ACC112 (cell line): Measurements from ENCODE around the gene TUBB1.

Experiments
- H2AFZ ChIP-seq: fragments of 200-600 bp; sonication (generic); one replicate; pipeline ENCODE4 v1.6.0; 2017; ENCODE audit warnings: antibody characterized with exemption, low read length; ENCODE audit not compliant: unreplicated experiment
- H3K27ac ChIP-seq: fragments of 200-600 bp; sonication (generic); 2 replicates; pipeline ENCODE4 v1.5.1; 2014; ENCODE audit warnings: low read depth, mild to moderate bottlenecking, antibody characterized with exemption, low read length, moderate library complexity
- H3K27me3 ChIP-seq: fragments of 200-600 bp; sonication (generic); 2 replicates; pipeline ENCODE4 v1.6.1; 2014; ENCODE audit warnings: mild to moderate bottlenecking, antibody characterized with exemption, low read length, moderate library complexity, mixed read lengths; ENCODE audit not compliant: insufficient read depth
- H3K36me3 ChIP-seq: fragments of 200-600 bp; sonication (generic); 2 replicates; pipeline ENCODE4 v1.6.1; 2016; ENCODE audit warnings: mild to moderate bottlenecking, antibody characterized with exemption, low read length, moderate library complexity, mixed read lengths; ENCODE audit not compliant: insufficient read depth
- H3K4me1 ChIP-seq: fragments of 200-600 bp; sonication (generic); one replicate; pipeline ENCODE4 v1.6.1; 2016; ENCODE audit warnings: low read length, mixed read lengths; ENCODE audit not compliant: insufficient read depth, unreplicated experiment, control insufficient read depth
- H3K4me3 ChIP-seq: fragments of 200-600 bp; sonication (generic); 2 replicates; pipeline ENCODE4 v1.5.1; 2014; ENCODE audit warnings: mild to moderate bottlenecking, low read depth, low read length
- H3K79me2 ChIP-seq: fragments of 200-600 bp; sonication (generic); one replicate; pipeline ENCODE4 v1.6.0; 2016; ENCODE audit warnings: low read length; ENCODE audit not compliant: control insufficient read depth, unreplicated experiment, insufficient read depth

The TUBB1 gene

GRCh38 chr20:59014680-59015389 is 4.4 kb upstream of the TUBB1 start:
- Histone ChIP-seq H3K27me3 (no peaks in the 10 kb centered on the region), H3K27ac (peak overlapping the region; percentile 41; the same call in 1 of the 2 replicates), H3K79me2 (no peaks in the 10 kb centered on the region), H3K4me1 (peaks cover 32% of the 10 kb centered on the region), H2AFZ (no peak overlapping the region), H3K36me3 (no peaks in the 10 kb centered on the region), H3K4me3 (no peak overlapping the region)

GRCh38 chr20:59015411-59015810 is 3.8 kb upstream of the TUBB1 start:
- Histone ChIP-seq H3K4me3 (no peak overlapping the region), H2AFZ (no peak overlapping the region), H3K36me3 (no peaks in the 10 kb centered on the region), H3K27me3 (no peaks in the 10 kb centered on the region), H3K27ac (no peak overlapping the region), H3K79me2 (no peaks in the 10 kb centered on the region), H3K4me1 (peaks cover 31% of the 10 kb centered on the region)

GRCh38 chr20:59015812-59016711 is 3.2 kb upstream of the TUBB1 start:
- peaks cover 25% of the 10 kb centered on the region for H3K4me1 ChIP-seq
- no peak overlapping the region for H2AFZ ChIP-seq
- H3K79me2 ChIP-seq, result no peaks in the 10 kb centered on the region
- no peaks in the 10 kb centered on the region for H3K36me3 ChIP-seq
- H3K4me3 ChIP-seq, result no peak overlapping the region
- H3K27me3 ChIP-seq, result no peaks in the 10 kb centered on the region
- no peak overlapping the region for H3K27ac ChIP-seq

GRCh38 chr20:59016795-59017492 is 2.3 kb upstream of the TUBB1 start:
- H3K27ac ChIP-seq, result no peak overlapping the region
- no peak overlapping the region for H3K4me3 ChIP-seq
- no peak overlapping the region for H2AFZ ChIP-seq

GRCh38 chr20:59017493-59018231 is 1.6 kb upstream of the TUBB1 start:
- Histone ChIP-seq H3K36me3 (no peaks in the 10 kb centered on the region), H3K4me1 (peaks cover 17% of the 10 kb centered on the region), H3K4me3 (no peak overlapping the region), H3K27me3 (no peaks in the 10 kb centered on the region), H3K79me2 (no peaks in the 10 kb centered on the region), H2AFZ (no peak overlapping the region), H3K27ac (no peak overlapping the region)

More at GRCh38 chr20:59016795-59017492, 2.3 kb upstream of the TUBB1 start:
- H3K4me1 ChIP-seq, result peaks cover 17% of the 10 kb centered on the region
- H3K27me3 ChIP-seq, result no peaks in the 10 kb centered on the region
- no peaks in the 10 kb centered on the region for H3K36me3 ChIP-seq
- no peaks in the 10 kb centered on the region for H3K79me2 ChIP-seq

GRCh38 chr20:59018817-59019216 is 412 bp upstream of the TUBB1 start:
- H3K79me2 ChIP-seq, result no peaks in the 10 kb centered on the region
- peaks cover 16% of the 10 kb centered on the region for H3K4me1 ChIP-seq
- no peak overlapping the region for H3K4me3 ChIP-seq
- H3K27ac ChIP-seq, result no peak overlapping the region
- no peaks in the 10 kb centered on the region for H3K27me3 ChIP-seq
- H2AFZ ChIP-seq, result no peak overlapping the region
- 0 out of 2 replicates have a peak, but pooled peaks cover 4% of the 10 kb centered on the region for H3K36me3 ChIP-seq

- Histone ChIP-seq H3K79me2 (peaks cover 5% of the 10 kb centered on the region), H3K4me1 (peaks cover 6% of the 10 kb centered on the region), H3K27ac (no peak overlapping the region), H3K36me3 (peaks cover 7% of the 10 kb centered on the region; the same call in 1 of the 2 replicates), H2AFZ (no peak overlapping the region), H3K27me3 (no peaks in the 10 kb centered on the region), H3K4me3 (no peak overlapping the region)
Observed at GRCh38 chr20:59020938-59021551, 1.8 kb downstream of the TUBB1 start.

- Histone ChIP-seq H3K4me3 (no peak overlapping the region), H3K4me1 (peaks cover 8% of the 10 kb centered on the region), H3K27me3 (no peaks in the 10 kb centered on the region), H3K27ac (no peak overlapping the region), H2AFZ (no peak overlapping the region), H3K79me2 (peaks cover 23% of the 10 kb centered on the region), H3K36me3 (peaks cover 12% of the 10 kb centered on the region; the same call in 1 of the 2 replicates)
Observed at GRCh38 chr20:59022754-59023153, 3.5 kb downstream of the TUBB1 start.

- Histone ChIP-seq H2AFZ (no peak overlapping the region), H3K36me3 (peaks cover 19% of the 10 kb centered on the region), H3K27me3 (no peaks in the 10 kb centered on the region), H3K79me2 (peaks cover 31% of the 10 kb centered on the region), H3K27ac (no peak overlapping the region), H3K4me1 (peaks cover 17% of the 10 kb centered on the region), H3K4me3 (no peak overlapping the region)
Observed at GRCh38 chr20:59023616-59024015, 4.4 kb downstream of the TUBB1 start.
